UCSD-AML1 (cell line): ENCODE data around the gene RGS14.

ENCODE experiments used
- DNase-seq: peaks from one replicate; lab custom pipeline; 2025; ENCODE audit not compliant: unreplicated experiment; lab: John Stamatoyannopoulos, UW

Gene RGS14, protein sequence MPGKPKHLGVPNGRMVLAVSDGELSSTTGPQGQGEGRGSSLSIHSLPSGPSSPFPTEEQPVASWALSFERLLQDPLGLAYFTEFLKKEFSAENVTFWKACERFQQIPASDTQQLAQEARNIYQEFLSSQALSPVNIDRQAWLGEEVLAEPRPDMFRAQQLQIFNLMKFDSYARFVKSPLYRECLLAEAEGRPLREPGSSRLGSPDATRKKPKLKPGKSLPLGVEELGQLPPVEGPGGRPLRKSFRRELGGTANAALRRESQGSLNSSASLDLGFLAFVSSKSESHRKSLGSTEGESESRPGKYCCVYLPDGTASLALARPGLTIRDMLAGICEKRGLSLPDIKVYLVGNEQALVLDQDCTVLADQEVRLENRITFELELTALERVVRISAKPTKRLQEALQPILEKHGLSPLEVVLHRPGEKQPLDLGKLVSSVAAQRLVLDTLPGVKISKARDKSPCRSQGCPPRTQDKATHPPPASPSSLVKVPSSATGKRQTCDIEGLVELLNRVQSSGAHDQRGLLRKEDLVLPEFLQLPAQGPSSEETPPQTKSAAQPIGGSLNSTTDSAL

DNA sequence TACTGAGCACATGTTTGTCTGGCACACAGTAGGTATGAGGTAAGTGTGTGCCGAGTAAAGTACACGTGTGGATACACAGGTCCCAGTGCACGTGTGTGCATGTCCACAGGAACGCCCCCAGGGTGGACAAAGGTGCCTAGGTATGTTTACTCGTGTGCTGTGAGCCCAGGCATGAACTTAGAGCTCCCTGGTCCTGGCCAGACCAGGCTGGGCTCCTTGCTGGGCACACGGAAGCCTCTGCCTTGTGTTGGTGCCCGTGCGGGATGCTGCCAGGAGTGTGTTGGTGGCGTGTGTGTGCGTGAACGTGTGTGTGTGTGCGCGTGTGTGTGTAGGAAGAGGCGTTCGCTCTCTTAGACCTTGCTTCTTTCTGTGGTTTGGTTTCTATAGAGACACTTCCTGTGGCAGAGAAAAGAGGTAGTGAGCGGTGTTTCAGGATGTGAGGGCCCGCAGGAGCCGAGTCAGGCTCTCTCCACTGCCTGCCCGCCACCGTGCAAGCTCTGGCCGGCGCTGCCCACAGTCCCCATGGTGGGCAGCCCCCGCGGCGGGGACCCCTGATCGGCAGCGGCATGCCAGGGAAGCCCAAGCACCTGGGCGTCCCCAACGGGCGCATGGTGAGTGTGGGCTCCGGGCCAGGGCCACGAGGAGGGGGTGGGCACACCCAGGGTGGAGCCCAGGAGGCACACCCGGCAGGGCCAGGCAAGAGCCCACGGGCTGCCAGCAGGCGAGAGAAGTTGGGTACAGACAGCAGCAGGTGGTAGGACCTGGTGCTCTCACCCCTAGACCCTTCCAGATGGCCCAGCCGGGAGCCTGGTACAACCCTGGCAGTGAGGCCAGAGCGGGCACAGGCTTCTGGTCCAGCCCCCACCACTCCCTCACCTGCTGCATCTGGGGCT lies at the start of gene RGS14:
TSS of gene RGS14 (plus strand) at position 466 of the 893 bp plus-strand sequence. CDS start at position 567, 101 bp downstream.
- DNase-seq: peak; percentile 76

DNA sequence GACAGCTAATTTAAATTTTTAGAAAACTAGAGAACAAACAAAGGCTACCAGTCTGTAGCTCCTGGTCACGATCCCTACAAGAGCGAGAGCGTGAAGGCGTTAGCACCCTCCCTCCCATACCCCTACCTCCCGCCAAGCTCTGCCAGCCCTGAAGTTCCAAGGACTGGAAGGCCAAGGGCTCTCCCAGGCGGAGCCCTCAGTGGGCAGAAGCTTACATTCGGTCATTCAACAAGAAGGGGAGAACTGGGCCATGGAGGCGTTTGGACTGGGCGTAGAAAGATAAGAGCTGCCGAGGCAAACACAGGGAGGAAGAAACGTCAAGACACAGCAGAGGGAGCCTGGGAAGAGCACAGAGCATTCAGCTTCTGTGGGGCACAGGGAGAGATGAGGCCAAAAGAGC lies 49.0 kb upstream of the RGS14 start:
- no peak for DNase-seq

DNA sequence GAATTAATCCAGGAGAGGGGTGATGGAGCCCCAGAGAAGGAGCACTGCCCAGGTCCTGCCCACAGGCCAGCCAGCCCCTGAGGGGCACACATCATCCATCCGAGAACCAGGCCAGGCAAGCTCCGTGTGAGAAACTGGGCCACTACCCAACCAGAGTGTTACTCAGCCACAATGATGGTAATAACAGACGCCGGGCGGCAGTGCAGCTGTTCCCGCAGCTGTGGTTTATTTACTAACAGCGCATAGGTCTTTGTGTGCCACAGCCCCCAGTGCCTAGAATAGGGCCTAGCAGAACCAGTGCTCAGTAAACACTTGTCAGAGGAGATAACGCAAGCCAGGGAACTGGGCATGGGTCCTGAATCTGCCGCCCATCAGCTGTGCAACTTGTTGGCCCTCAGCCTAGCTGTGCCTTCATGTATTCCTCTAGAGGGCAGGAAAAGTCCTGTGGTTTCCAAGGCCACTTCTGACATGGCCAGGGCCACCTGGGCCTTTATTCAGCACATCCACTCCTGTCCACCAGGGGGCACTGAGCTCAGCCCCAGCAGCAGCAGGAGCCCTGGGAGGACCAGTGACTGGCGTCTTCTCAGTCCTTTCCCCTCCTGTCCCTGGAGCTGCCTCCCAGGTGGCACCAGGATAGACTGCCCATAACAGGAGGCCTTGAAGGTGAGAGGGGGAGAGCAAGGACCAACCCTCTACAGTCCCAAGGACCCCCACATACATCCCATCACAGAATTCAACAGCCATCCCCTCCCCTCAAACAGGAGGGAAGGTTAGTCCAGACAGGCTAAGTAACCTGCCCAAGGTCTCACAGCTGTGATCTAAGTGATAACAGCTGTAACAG lies 48.2 kb upstream of the RGS14 start:
- peak; percentile 66 for DNase-seq

DNA sequence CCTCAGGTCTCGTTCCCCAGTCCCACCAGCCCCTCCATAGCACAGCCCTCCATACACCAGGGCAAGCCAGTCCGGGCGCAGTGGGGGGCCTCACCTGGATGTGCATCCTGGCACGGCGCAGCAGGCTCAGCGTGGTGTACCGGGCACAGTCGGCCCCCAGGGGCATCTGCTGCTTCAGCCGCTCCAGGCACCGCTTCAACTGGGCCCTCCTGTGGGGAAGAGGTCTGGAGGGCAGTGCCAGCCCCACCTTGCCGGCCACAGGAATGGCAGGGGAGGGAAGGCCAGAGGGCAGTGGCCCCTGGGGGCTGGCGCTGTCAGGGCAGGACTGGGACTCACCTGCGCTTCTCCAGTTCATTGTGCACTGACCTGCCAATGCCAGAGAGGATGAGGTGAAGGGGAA lies 47.4 kb upstream of the RGS14 start:
- no peak for DNase-seq

DNA sequence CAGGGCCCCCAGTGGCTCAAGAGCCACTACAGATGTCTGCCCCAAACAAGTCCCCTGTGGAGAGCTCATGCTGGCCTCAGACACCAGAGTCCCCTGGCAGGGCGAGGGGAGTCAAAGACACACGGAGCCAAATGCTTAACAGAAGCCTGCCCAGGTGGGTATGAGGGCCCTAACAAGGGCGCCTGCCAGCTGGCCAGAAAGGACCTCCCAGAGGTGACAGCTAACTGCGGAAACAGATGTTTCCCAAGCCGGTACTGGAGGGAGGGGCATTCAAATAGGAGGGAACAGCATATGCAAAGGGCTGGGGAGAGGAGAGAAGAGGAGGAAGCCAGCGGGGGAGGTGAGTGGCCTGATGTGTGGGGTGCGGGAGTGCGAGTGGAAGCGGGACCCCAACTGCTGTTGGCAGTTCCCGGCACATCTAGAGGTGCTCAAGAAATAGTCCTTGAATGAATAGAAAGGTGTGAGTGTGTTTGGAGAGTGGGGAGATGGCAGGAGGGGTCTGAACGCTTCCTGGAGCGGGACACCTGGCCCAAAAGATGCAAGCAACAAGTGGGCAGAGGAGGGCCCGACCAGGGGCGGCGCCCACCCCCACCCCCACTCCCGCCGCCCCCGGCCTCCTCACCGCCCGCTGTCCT lies 46.9 kb upstream of the RGS14 start:
- peak; percentile 63 for DNase-seq

DNA sequence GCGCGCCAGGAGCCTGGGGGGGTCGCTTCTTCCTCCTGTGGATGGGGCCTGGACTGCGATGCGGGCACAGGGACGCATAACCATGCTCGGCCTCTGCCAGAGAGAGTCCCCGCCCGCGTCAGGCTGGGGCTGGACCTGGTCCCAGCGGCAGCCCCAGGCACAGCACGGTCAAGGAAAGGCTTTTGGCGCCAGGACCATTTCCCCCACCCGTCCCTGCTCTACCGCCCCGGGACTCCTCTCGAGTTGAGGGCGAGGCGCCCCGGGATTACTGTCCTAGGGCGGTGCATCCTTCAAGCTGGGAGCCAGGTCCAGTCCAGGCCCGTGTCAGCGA lies 46.4 kb upstream of the RGS14 start:
- DNase-seq: no peak

DNA sequence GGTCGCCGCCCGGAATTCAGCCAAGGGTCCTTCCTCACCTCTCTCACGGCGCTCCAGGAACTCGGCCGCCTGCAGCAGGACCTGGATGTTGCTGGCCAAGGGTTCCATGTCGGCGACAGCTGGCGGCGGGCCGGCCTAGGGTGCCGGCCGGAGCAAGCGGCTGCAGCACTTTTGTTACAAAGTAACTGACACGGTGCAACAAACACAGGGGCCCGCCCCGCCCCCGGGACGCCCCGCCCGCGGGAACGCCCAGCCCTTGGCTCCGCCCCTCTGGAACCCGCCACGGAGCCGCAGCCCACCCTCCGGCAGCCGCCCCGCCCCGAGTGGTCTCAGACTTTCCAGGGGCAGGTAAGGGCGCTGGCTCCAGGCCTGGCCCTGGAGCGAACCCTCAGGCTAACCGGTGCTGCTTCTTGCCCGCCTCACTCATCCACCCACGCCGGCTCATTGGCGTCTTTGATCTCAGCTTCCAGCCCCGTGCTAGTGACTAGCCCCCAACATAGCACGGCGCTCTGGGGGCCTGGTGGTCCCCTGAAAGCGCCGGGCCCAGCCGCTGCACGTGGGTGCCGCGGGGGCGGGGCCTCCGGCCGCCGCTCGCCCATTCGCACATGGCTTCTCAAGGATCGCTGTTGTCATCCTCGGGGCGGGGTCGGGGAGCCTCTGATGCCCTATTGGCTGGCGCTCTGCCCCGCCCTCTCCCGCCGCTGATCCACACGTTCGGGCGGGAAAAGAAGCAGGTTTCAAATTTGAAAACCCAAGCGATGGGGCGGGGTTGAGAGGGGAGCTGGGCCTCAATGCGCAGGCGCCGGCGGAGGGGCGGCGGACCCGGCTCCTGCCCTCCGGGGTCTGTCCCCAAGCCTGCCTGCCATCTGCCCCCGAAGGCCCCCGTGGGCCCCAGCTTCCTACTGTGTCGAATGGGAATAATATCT lies 45.7 kb upstream of the RGS14 start, which contains the start of gene MXD3:
TSS of gene MXD3 (minus strand) at position 176 of the 926 bp plus-strand sequence. CDS start at position 108, 68 bp downstream.
- DNase-seq: peak; percentile 96

DNA sequence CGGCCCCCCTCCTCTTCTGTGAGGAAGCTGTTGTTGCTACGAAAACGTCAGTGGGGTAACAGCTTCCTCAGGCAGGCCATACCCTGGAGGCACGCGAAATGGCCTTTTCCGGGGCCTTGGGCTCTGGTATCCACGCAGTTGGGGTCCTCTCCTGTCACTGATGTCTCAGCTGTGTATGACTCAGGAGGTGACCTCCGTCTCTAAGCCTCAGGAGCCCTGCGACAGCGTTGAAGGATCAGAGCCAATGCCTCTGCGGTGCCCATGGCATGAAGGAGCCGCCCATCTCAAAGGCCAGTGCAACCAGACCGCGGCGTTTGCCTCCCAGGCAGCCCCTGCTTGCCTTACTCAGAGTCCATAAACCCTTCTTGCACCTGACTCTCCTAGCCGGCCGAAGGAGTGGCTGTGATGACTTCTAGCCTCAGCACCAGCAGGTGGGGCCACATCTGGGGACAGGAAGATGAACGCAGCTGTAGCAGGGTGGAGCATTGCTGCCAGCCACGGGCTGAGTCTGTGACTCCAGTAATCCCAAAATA lies 45.0 kb upstream of the RGS14 start:
- peak; percentile 58 for DNase-seq

DNA sequence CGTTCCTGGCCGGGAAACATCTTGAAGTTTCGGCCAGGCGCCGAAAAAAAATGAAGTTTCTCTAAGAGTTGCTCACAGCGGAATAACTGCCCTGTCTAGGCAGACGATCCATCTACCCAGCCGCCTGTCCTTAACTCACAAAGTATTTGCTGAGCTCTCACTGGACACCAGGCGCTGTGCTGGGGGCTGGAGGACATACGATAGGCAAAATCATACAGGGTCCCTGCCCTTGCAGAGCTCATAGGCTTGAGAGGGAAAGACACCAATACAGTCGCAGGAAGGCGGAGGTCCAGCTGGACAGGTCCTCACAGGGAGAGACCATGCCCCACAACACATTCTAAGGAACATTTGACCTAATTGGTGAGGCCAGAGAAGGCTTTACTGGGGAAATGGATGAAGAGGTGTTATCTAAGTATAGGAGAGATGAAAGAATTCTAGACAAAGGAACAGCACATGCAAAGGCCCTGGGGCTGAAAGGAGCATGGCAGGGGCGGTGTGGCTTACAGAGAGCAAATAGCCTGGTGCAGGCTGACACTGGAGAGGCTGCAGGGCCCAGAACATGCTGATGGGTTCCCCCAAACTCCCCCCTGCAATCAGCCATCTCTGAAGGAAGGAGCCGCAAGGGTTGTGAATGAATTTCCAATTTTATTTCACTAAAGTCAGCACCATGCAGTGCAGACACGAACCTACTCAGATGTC lies 44.0 kb upstream of the RGS14 start:
- DNase-seq: no peak

DNA sequence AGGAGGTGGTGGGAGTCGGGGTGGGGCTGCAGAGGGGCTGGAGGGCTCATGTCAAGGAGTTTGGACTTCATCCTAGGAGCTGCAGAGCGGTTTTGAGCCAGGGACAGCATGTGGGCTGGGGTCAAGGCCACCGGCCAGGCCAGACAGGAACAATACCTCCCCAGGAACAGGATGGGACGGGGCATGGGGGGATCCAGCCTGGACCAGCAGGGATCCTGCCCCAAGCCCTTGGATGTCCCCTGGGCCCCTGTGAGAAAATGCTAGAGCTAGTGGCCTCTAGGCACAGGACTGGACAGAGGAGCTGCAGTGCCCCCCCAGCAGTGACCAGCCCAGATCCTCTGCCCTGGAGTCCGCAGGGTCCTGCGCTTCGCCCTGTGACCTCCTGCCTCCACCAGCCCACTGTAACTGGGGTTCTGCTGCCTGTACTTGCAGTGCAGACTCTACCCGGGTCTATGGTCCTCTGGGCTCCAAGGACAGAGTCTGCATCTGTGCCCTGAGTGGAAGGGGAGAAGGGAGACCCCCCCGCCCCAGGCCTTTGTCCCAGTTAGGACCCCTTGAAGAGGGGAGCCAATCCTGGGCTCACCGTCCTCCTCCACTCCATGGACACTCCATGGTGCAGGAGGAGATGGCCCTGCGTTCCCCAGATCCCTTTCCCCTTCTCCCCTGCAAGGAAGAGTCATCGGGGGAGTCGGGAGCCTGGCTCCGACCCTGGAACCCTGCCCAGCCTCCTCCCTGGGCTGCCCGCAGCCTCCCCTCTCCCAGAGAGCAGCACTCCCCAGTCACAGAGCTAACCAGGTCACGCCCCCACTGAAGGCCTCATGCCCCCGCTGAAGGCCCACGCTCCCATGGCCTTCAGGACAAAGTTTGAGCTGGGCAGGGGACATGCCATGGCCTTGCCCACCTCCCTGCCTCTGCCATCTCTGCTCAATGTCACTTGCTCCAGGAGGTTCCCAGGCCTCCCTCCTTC lies 43.1 kb upstream of the RGS14 start:
- no peak for DNase-seq

DNA sequence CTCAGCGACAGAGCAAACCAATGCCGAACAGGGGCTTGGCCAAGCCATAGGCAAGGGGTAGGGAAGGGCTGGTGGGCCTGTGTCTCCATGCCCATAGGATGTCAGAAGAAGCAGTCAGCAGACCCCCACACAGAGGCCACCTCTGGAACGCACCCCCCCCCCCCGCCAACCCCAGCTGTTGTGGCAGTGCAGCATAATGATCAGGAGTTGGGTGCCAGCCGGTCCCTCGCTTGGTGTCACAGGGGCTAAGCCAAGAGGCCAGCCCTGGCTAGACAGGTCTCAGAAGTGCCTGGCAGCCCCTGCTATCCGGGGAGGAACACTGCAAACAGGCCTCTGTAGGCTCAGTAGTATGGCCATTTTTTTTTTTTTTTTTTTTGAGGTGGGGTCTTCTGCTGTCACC lies 42.3 kb upstream of the RGS14 start:
- DNase-seq: no peak

DNA sequence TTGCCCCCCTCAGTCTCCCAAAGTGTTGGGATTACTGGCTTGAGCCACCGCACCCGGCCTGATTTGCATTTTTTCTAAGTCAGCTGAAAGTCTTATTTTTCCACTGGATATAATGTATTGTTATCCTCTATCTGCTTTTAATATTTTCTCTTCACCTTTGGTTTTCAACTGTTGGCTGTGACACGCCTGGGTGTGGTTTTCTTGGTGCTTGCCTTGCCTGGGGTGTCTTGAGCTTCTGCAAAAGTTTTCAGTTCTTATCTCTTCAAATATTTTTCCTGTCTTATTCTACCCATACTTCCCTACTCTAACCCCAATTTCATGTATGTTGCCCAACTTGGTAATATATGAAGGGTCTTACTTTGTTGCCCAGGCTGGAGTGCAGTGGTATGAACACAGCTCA lies 41.7 kb upstream of the RGS14 start:
- DNase-seq: no peak

DNA sequence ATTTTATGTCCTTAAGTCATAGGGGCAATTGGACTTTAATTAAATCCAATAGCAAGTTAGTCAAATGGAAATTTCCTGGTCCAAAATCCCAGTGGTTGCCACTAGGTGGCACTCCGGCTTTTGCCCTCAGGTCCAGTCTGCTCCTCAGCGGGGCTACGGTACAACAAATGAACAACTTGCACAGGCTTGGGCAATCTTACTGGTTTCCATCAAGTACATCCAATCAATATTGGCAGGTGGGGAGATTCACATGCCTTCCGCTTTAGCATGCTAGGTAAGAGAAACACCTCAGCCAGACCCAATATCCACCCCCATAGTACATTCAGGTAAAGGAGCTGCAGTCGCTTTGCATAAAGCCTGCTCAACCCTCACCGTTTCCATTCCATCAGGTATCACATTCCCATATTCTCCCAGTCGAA lies 39.8 kb upstream of the RGS14 start:
- DNase-seq: peak; percentile 70

DNA sequence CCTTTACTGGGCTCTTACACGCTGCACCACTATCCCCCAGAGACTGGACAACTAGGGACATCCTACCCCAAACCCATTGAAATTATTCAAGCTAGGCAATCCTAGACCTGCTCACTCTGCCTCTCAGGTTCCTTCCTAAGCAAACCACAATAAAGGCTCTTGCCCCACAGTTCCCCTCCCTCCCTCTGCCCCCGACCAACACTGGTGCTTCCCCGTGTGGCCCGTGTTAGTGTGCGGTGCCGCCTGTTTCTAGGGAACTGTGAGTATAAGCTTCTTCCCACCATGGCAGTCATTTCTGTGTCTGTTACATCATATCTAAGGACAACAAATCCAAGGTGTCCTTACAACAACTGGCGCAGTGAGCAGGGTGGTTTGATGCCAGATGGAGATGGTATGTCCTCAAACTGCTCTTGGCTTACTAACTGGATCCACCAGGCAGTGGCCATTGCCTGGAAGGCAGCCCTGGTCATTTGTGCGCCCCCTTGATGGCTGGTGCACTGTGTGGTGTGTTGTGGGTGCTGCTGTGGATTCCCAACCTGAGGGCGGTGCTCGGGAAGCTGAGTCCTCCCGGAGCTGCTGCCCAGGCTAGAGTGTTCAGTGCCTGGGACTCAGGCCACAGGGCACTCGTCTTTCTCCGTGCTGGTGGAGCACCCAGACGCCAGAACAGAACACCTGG lies 37.7 kb upstream of the RGS14 start:
- DNase-seq: no peak

DNA sequence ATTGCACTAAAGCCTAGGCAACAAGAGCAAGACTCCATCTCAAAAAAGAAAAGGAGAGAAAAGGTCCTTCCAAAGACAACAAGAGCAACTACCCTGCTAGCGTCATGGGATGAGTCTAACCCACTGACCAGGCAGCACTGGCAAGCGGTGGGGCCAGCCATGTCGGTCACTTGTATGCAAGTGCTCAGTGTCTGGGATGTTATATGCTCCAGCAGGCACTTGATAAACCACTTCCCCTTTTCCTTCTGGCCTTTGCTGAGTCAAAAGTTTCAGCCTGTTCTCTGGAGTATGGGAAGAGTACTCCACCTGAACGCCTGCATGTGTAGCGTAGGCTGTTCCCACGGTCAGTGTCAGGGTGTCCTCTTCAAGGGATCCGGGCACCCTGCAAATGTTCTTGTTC lies 36.8 kb upstream of the RGS14 start:
- DNase-seq: peak; percentile 40

DNA sequence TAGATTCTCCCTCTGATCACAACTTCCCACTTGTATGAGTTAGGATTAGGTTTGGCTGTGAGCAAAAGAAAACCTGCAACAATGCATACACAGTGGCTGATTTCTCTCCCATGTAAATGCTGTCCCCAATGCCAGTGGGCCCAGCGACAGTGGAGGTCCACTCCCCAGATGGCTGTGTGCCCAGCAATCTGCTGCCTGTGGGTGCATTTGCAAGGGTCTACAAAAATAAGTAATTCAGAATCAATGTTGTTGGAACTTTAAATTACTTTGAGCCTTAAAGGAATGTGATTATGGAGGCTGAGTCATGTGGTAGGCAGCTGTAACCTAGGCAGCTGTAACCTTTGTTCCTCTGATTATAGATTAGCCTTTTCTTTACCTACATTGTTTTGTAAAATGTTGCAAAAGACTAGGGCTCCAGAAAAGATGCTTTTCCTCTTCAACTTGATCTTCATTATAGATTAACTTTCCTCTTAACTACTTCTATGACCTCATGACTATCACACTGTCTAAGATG lies 31.8 kb upstream of the RGS14 start:
- DNase-seq: no peak
